Right renal pelvis (tissue), 4 donors: Measurements from ENCODE around the gene KIAA0319L. TPM values are rescaled to one million over a fixed set of nuclear protein-coding genes. Genes with fewer than 3 reads are reported as not detected.

ENCODE experiments used
- DNase-seq, 4 donors: peaks; one replicate each; pipeline ENCODE4 v3.0.0-alpha.2; 2013; ENCODE audit warnings: low read depth in 4 of 4, low spot score in 3 of 4, missing footprints in 1 of 4
- polyA plus RNA-seq, 4 donors: library from polyadenylated mRNA; unstranded; fragments of 120-200 nt; gene quantifications; one replicate each; pipeline ENCODE4 v1.2.1, GENCODE V29; 2013; ENCODE audit not compliant: insufficient read length in 4 of 4

Gene KIAA0319L
- polyA plus RNA-seq, 4 donors, result 59.4 to 64.4 (median 60.6) TPM

GRCh38 chr1:35564037-35564883, 7.1 kb upstream of the KIAA0319L start:
- peak in 2 of 4 donors; percentile 60 to 63 for DNase-seq

- no peak for DNase-seq
Observed at GRCh38 chr1:35563166-35563565, 6.0 kb upstream of the KIAA0319L start.

GRCh38 chr1:35561972-35562680, 4.9 kb upstream of the KIAA0319L start:
- no peak for DNase-seq

- DNase-seq, result no peak
Observed at GRCh38 chr1:35561297-35561971, 4.2 kb upstream of the KIAA0319L start.

- no peak for DNase-seq
Observed at GRCh38 chr1:35560256-35561225, 3.3 kb upstream of the KIAA0319L start.

GRCh38 chr1:35559317-35559944, 2.2 kb upstream of the KIAA0319L start:
- DNase-seq, result no peak

GRCh38 chr1:35558374-35559316, 1.4 kb upstream of the KIAA0319L start:
- DNase-seq, result no peak

- peak in 3 of 4 donors; percentile 92 to 96 (median 95) for DNase-seq
Observed at GRCh38 chr1:35557611-35558373, 589 bp upstream of the KIAA0319L start, which contains the start of gene NCDN. Gene NCDN, plus strand, starts transcription at chr1:35557799. Its CDS starts 392 bp downstream, at chr1:35558191.

- no peak for DNase-seq
Observed at GRCh38 chr1:35556484-35557117, 602 bp downstream of the KIAA0319L start.

- DNase-seq, result no peak
Observed at GRCh38 chr1:35555601-35556477, 1.4 kb downstream of the KIAA0319L start.

GRCh38 chr1:35555212-35555584, 2.0 kb downstream of the KIAA0319L start:
- DNase-seq, result no peak

- no peak for DNase-seq
Observed at GRCh38 chr1:35554266-35555211, 2.7 kb downstream of the KIAA0319L start.

- DNase-seq, result no peak
Observed at GRCh38 chr1:35553851-35554250, 3.4 kb downstream of the KIAA0319L start.

GRCh38 chr1:35546614-35547013, 10.6 kb downstream of the KIAA0319L start:
- no peak for DNase-seq

GRCh38 chr1:35544976-35545375, 12.2 kb downstream of the KIAA0319L start:
- no peak for DNase-seq
